ENCODE data around the gene DYNLL1. TPM values are rescaled to one million over a fixed set of nuclear protein-coding genes. Genes with fewer than 3 reads are reported as not detected.

Gene DYNLL1
- total RNA-seq, 2 donors from 2014 or later: 166 to 303 TPM

- intact Hi-C loops (cut with DNase I): no loop called here
- peak; percentile 12 for TF ChIP-seq POLR2AphosphoS5 (IDR thresholded peaks at IDR 0.05)
- TF ChIP-seq CTCF (IDR thresholded peaks at IDR 0.05): no peak
- H3K4me1 ChIP-seq (replicated peaks): peaks cover 11% of the 10 kb centered on the region
- WGBS: 38% methylated on average over 13 of the region's 13 CpGs
- H3K27me3 ChIP-seq (replicated peaks; ENCODE audit: insufficient read depth): no peaks in the 10 kb centered on the region
- H3K36me3 ChIP-seq: no peaks in the 10 kb centered on the region
- no peaks in the 10 kb centered on the region for H3K9me3 ChIP-seq
- peak; percentile 27 for DNase-seq (ENCODE audit: low spot score)
- H3K27ac ChIP-seq: peak overlapping the region; percentile 93 to 96
- peak overlapping the region; percentile 84 to 100 for H3K4me3 ChIP-seq
These were observed 40.3 kb downstream of the DYNLL1 start for GRCh38 chr12:120536064-120536791.

GRCh38 chr12:120537856-120538220, 41.9 kb downstream of the DYNLL1 start:
- intact Hi-C loops (cut with DNase I): no loop called here

GRCh38 chr12:120538281-120539156, 42.6 kb downstream of the DYNLL1 start:
- peak overlapping the region; percentile 69 to 93 for H3K27ac ChIP-seq
- intact Hi-C loops (cut with DNase I): no loop called here
- no peaks in the 10 kb centered on the region for H3K27me3 ChIP-seq (replicated peaks; ENCODE audit: insufficient read depth)
- peak overlapping the region in 1 of 2 donors; percentile 84 for H3K4me3 ChIP-seq
- H3K4me1 ChIP-seq (replicated peaks): peaks cover 11% of the 10 kb centered on the region
- no peaks in the 10 kb centered on the region for H3K36me3 ChIP-seq
- TF ChIP-seq CTCF (IDR thresholded peaks at IDR 0.05) (no peak), POLR2AphosphoS5 (IDR thresholded peaks at IDR 0.05) (peak; percentile 61), POLR2A (IDR thresholded peaks at IDR 0.05) (peak; percentile 21)
- DNase-seq (ENCODE audit: low spot score): no peak
- WGBS: 6% methylated on average over 6 of the region's 6 CpGs
- H3K9me3 ChIP-seq: no peaks in the 10 kb centered on the region

More at GRCh38 chr12:120537856-120538220, 41.9 kb downstream of the DYNLL1 start:
- Histone ChIP-seq H3K36me3 (no peaks in the 10 kb centered on the region), H3K27me3 (replicated peaks; ENCODE audit: insufficient read depth) (no peaks in the 10 kb centered on the region), H3K27ac (peak overlapping the region; percentile 69 to 93), H3K9me3 (no peaks in the 10 kb centered on the region), H3K4me3 (peak overlapping the region in 1 of 2 donors; percentile 84), H3K4me1 (replicated peaks) (peaks cover 11% of the 10 kb centered on the region)
- TF ChIP-seq POLR2AphosphoS5 (IDR thresholded peaks at IDR 0.05) (no peak), POLR2A (IDR thresholded peaks at IDR 0.05) (no peak), CTCF (IDR thresholded peaks at IDR 0.05) (no peak)
- WGBS: 28% methylated on average over 4 of the region's 4 CpGs
- no peak for DNase-seq (ENCODE audit: low spot score)

- Histone ChIP-seq H3K9me3 (no peaks in the 10 kb centered on the region), H3K36me3 (no peaks in the 10 kb centered on the region), H3K4me3 (no peak overlapping the region), H3K27me3 (replicated peaks; ENCODE audit: insufficient read depth) (no peaks in the 10 kb centered on the region), H3K4me1 (replicated peaks) (peaks cover 11% of the 10 kb centered on the region), H3K27ac (peak overlapping the region; percentile 69 to 93)
- intact Hi-C loops (cut with DNase I): no loop called here
- 60% methylated on average over 1 of the region's 1 CpG for WGBS
- no peak for TF ChIP-seq CTCF (IDR thresholded peaks at IDR 0.05)
- DNase-seq (ENCODE audit: low spot score): no peak
These were observed 43.4 kb downstream of the DYNLL1 start for GRCh38 chr12:120539303-120539702.
